ENCODE measurements around the gene WDR76.

GRCh38 chr15:43799945-43800285, 26.9 kb upstream of the WDR76 start, which contains the start of gene SERINC4:
- no peak for TF ChIP-seq CTCF (IDR thresholded peaks at IDR 0.05; ENCODE audit: insufficient read depth, low read depth, low read length)
- no peak for TF ChIP-seq EZH2 (IDR thresholded peaks at IDR 0.05; ENCODE audit: insufficient read depth, low read length)
